ENCODE data around the gene GPR84. TPM values are rescaled to one million over a fixed set of nuclear protein-coding genes. Genes with fewer than 3 reads are reported as not detected.

Gene GPR84
- total RNA-seq, 2 experiments from 2014 or later: 0.27 to 0.53 TPM

- H3K4me3 ChIP-seq (ENCODE audit: low read length): no peak overlapping the region
- CTCF ChIA-PET: interaction anchor here (0.9 to 1.7 kb wide), 7 partner anchors 16 to 137 kb away, joined by 3 to 6 read pairs (median 3); partner anchors contain the start of gene ZNF385A
- peaks cover 25% of the 10 kb centered on the region for H3K4me1 ChIP-seq (ENCODE audit: insufficient read depth, low read length)
- H3K36me3 ChIP-seq (ENCODE audit: insufficient read depth, low read length): peaks cover 32% of the 10 kb centered on the region
- intact Hi-C loops (cut with DNase I, micrococcal nuclease): no loop called here
- no peaks in the 10 kb centered on the region for H3K9me3 Mint-ChIP-seq
- no peak overlapping the region for H3K27ac ChIP-seq (ENCODE audit: low read depth in 1 of 2, low read length in 2 of 2)
- no peak for TF ChIP-seq CTCF (IDR thresholded peaks at IDR 0.05)
- no peaks in the 10 kb centered on the region for H3K27me3 ChIP-seq (ENCODE audit: control insufficient read depth in 1 of 2, insufficient read depth in 2 of 2, low read length in 2 of 2)
- H3K9me3 ChIP-seq (ENCODE audit: control insufficient read depth in 1 of 2, insufficient read depth in 1 of 2, low read length in 2 of 2): no peaks in the 10 kb centered on the region
- peak overlapping the region; percentile 84 for H3K27ac Mint-ChIP-seq
- H3K4me3 Mint-ChIP-seq: peak overlapping the region; percentile 86
- H3K36me3 Mint-ChIP-seq (ENCODE audit: low read depth): peaks cover 43% of the 10 kb centered on the region
- DNase-seq (peak in 1 of 14 experiments; percentile 17), ATAC-seq (ENCODE audit: poor library complexity) (no peak)
- POLR2A ChIA-PET: interaction anchor here (0.6 to 1.6 kb wide), 9 partner anchors 8 to 102 kb away, joined by 3 to 6 read pairs (median 4); partner anchors contain the start of genes CBX5, COPZ1 and HNRNPA1
- H3K4me1 Mint-ChIP-seq (ENCODE audit: low read depth): peaks cover 18% of the 10 kb centered on the region
- no peaks in the 10 kb centered on the region for H3K27me3 Mint-ChIP-seq
Observed at GRCh38 chr12:54352891-54353874, 11.1 kb downstream of the GPR84 start.

- Histone ChIP-seq H3K27ac (ENCODE audit: low read depth in 1 of 2, low read length in 2 of 2) (no peak overlapping the region), H3K4me3 (ENCODE audit: low read length) (peak overlapping the region; percentile 38), H3K27me3 (ENCODE audit: control insufficient read depth in 1 of 2, insufficient read depth in 2 of 2, low read length in 2 of 2) (no peaks in the 10 kb centered on the region), H3K9me3 (ENCODE audit: control insufficient read depth in 1 of 2, insufficient read depth in 1 of 2, low read length in 2 of 2) (no peaks in the 10 kb centered on the region), H3K4me1 (ENCODE audit: insufficient read depth, low read length) (peaks cover 16% of the 10 kb centered on the region), H3K36me3 (ENCODE audit: insufficient read depth, low read length) (peaks cover 43% of the 10 kb centered on the region)
- CTCF ChIA-PET: interaction anchor here (1.5 to 1.7 kb wide), 3 partner anchors 17 to 136 kb away, joined by 3 to 6 read pairs (median 3); no protein-coding TSS in a partner anchor
- Mint-ChIP-seq H3K36me3 (ENCODE audit: low read depth) (peaks cover 54% of the 10 kb centered on the region), H3K4me3 (peak overlapping the region; percentile 86), H3K4me1 (ENCODE audit: low read depth) (peaks cover 18% of the 10 kb centered on the region), H3K27ac (peak overlapping the region; percentile 84), H3K27me3 (no peaks in the 10 kb centered on the region), H3K9me3 (no peaks in the 10 kb centered on the region)
- ATAC-seq (ENCODE audit: poor library complexity): peak; percentile 81
- POLR2A ChIA-PET: interaction anchor here (0.7 to 1.6 kb wide), 6 partner anchors 9 to 101 kb away, joined by 3 to 6 read pairs (median 4); partner anchors contain the start of genes CBX5, COPZ1 and HNRNPA1
- TF ChIP-seq CTCF (IDR thresholded peaks at IDR 0.05): no peak
- peak in 8 of 14 experiments; percentile 9 to 61 (median 33) for DNase-seq
- intact Hi-C loops (cut with DNase I, micrococcal nuclease): no loop called here
Observed at GRCh38 chr12:54352022-54352531, 12.2 kb downstream of the GPR84 start.

- Histone ChIP-seq H3K27me3 (ENCODE audit: control insufficient read depth in 1 of 2, insufficient read depth in 2 of 2, low read length in 2 of 2) (no peaks in the 10 kb centered on the region), H3K9me3 (ENCODE audit: control insufficient read depth in 1 of 2, insufficient read depth in 1 of 2, low read length in 2 of 2) (no peaks in the 10 kb centered on the region), H3K4me1 (ENCODE audit: insufficient read depth, low read length) (peaks cover 16% of the 10 kb centered on the region), H3K4me3 (ENCODE audit: low read length) (no peak overlapping the region), H3K36me3 (ENCODE audit: insufficient read depth, low read length) (peaks cover 49% of the 10 kb centered on the region), H3K27ac (ENCODE audit: low read depth in 1 of 2, low read length in 2 of 2) (no peak overlapping the region)
- DNase-seq (no peak), ATAC-seq (ENCODE audit: poor library complexity) (no peak)
- no peak overlapping the region for H3K4me3 Mint-ChIP-seq
- no peaks in the 10 kb centered on the region for H3K9me3 Mint-ChIP-seq
- no peaks in the 10 kb centered on the region for H3K27me3 Mint-ChIP-seq
- H3K27ac Mint-ChIP-seq: peak overlapping the region; percentile 84
- intact Hi-C loops (cut with DNase I, micrococcal nuclease): no loop called here
- POLR2A ChIA-PET: interaction anchor here (1.6 kb wide), 1 partner anchor 27 kb away, joined by 6 read pairs; the partner anchor contains the start of gene COPZ1
- CTCF ChIA-PET: interaction anchor here (1.7 kb wide), 1 partner anchor 18 kb away, joined by 6 read pairs; no protein-coding TSS in a partner anchor
- no peak for TF ChIP-seq CTCF (IDR thresholded peaks at IDR 0.05)
- peaks cover 61% of the 10 kb centered on the region for H3K36me3 Mint-ChIP-seq (ENCODE audit: low read depth)
- peaks cover 18% of the 10 kb centered on the region for H3K4me1 Mint-ChIP-seq (ENCODE audit: low read depth)
Observed at GRCh38 chr12:54351341-54351740, 12.9 kb downstream of the GPR84 start.

All from CD4-positive, alpha-beta T cell (primary cell).